ENCODE measurements around the gene TIAM1. TPM values are rescaled to one million over a fixed set of nuclear protein-coding genes. Genes with fewer than 3 reads are reported as not detected.

Gene TIAM1
- total and polyA plus RNA-seq, 2 of the 8 experiments (the other 6 are each of a cell fraction or from before 2014, with no cell fraction given), result 10.1 to 30.7 TPM

- TF ChIP-seq SIRT6 (IDR thresholded peaks at IDR 0.05; ENCODE audit: low read length) (no peak), CBX5 (IDR thresholded peaks at IDR 0.05; ENCODE audit: low read depth, low read length) (no peak), FOSL1 (IDR thresholded peaks at IDR 0.05; ENCODE audit: insufficient read depth, low read depth, low read length) (no peak), ZNF274 (IDR thresholded peaks at IDR 0.05; ENCODE audit: borderline replicate concordance, extremely low read depth, low read length) (no peak)
Observed at GRCh38 chr21:31176080-31176551, 167.9 kb downstream of the TIAM1 start (continued).
